Measurements from ENCODE around the gene URI1. TPM values are rescaled to one million over a fixed set of nuclear protein-coding genes. Genes with fewer than 3 reads are reported as not detected.
"Not testable (repeated sequence)": the region's sequence is repeated elsewhere in the genome, so short reads cannot be mapped to it uniquely, and the experiment has no call there.

The URI1 gene
- total RNA-seq, 1 donor from 2014 or later = 63.2 TPM

DNA sequence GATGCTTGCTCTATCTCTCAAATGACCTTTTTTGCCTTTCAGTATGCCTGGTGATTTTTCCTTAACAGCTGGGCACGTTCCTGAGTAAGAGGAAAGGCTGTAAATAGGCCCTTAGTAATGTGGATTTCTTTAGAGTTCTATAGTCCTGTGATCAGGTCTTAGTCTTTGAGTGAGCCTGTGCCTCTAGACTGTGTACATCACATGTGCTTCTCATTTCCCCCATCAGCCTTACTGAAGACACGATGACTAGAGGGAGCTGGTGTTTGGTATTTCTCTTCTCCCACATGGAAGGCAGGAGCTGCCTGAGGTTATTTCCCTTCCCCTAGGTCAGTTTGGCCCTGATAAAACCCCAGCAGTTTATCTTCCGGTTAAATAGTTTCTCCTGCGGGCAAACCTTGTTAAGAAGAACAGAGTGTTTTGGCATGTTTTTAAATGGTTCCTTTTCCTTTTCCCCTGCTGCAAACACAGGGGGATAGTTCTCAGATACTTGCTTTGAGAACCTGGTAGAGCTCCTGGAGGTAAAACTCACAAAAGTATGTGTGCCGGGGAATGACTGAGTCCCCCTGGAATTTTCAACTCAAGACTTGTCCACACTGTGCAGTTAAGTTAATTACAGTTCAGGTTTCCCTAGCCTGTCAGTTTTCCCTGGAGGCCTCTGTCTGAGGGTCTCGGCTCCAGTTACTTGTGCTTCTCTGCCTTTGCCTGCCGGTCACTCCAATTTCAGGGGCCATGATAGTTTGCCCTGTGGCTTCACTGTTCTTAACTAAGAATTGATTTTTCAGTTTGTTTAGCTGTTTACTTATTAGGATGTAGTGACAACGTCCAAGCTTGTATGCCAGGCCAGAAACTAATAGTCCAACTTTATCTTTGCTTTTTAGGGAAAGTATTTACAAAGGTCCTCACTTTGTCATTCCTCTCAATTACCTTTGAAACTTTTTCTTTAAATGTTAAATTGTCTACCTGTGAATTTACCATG, 94.4 kb downstream of the URI1 start:
- TF ChIP-seq, protein P1, sequence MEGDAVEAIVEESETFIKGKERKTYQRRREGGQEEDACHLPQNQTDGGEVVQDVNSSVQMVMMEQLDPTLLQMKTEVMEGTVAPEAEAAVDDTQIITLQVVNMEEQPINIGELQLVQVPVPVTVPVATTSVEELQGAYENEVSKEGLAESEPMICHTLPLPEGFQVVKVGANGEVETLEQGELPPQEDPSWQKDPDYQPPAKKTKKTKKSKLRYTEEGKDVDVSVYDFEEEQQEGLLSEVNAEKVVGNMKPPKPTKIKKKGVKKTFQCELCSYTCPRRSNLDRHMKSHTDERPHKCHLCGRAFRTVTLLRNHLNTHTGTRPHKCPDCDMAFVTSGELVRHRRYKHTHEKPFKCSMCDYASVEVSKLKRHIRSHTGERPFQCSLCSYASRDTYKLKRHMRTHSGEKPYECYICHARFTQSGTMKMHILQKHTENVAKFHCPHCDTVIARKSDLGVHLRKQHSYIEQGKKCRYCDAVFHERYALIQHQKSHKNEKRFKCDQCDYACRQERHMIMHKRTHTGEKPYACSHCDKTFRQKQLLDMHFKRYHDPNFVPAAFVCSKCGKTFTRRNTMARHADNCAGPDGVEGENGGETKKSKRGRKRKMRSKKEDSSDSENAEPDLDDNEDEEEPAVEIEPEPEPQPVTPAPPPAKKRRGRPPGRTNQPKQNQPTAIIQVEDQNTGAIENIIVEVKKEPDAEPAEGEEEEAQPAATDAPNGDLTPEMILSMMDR (conservative IDR thresholded peaks at IDR 0.05) = no peak
- H3K27me3 Mint-ChIP-seq = no peaks in the 10 kb centered on the region
- peak overlapping the region; percentile 9 for H3K4me3 Mint-ChIP-seq
- peaks cover 67% of the 10 kb centered on the region for H3K36me3 Mint-ChIP-seq
- peaks cover 35% of the 10 kb centered on the region for H3K9me3 Mint-ChIP-seq
- H3K27ac Mint-ChIP-seq = peak overlapping the region; percentile 7
- peaks cover 16% of the 10 kb centered on the region for H3K4me1 Mint-ChIP-seq (ENCODE audit: unreplicated experiment)
- DNase-seq (ENCODE audit: extremely low spot score, unreplicated experiment) = no peak

- peaks cover 16% of the 10 kb centered on the region for H3K4me1 Mint-ChIP-seq (ENCODE audit: unreplicated experiment)
- no peak overlapping the region for H3K4me3 Mint-ChIP-seq
- H3K36me3 Mint-ChIP-seq = peaks cover 62% of the 10 kb centered on the region
- no peak for DNase-seq (ENCODE audit: extremely low spot score, unreplicated experiment)
- no peak overlapping the region for H3K27ac Mint-ChIP-seq
- TF ChIP-seq, protein P1 (conservative IDR thresholded peaks at IDR 0.05) = no peak
- H3K27me3 Mint-ChIP-seq = no peaks in the 10 kb centered on the region
- peaks cover 35% of the 10 kb centered on the region for H3K9me3 Mint-ChIP-seq
These were observed 95.8 kb downstream of the URI1 start for GRCh38 chr19:30037835-30038234.

- peaks cover 31% of the 10 kb centered on the region for H3K36me3 Mint-ChIP-seq
- H3K9me3 Mint-ChIP-seq = peaks cover 17% of the 10 kb centered on the region
- DNase-seq (ENCODE audit: extremely low spot score, unreplicated experiment) = not testable (repeated sequence)
These were observed 99.9 kb downstream of the URI1 start for GRCh38 chr19:30041931-30042330.

GRCh38 chr19:30043008-30043407, 101.0 kb downstream of the URI1 start:
- H3K9me3 Mint-ChIP-seq; DNase-seq (ENCODE audit: extremely low spot score, unreplicated experiment); H3K27ac Mint-ChIP-seq; H3K27me3 Mint-ChIP-seq; H3K4me3 Mint-ChIP-seq: not testable (repeated sequence)
- H3K36me3 Mint-ChIP-seq = peaks cover 20% of the 10 kb centered on the region
- peaks cover 16% of the 10 kb centered on the region for H3K4me1 Mint-ChIP-seq (ENCODE audit: unreplicated experiment)

More at GRCh38 chr19:30041931-30042330, 99.9 kb downstream of the URI1 start:
- not testable (repeated sequence) for H3K4me3 Mint-ChIP-seq; H3K4me1 Mint-ChIP-seq (ENCODE audit: unreplicated experiment); H3K27ac Mint-ChIP-seq; H3K27me3 Mint-ChIP-seq

GRCh38 chr19:30044273-30045248, 102.5 kb downstream of the URI1 start:
- Mint-ChIP-seq H3K4me1 (ENCODE audit: unreplicated experiment) (peaks cover 26% of the 10 kb centered on the region), H3K27me3 (no peaks in the 10 kb centered on the region), H3K4me3 (no peak overlapping the region), H3K27ac (no peak overlapping the region), H3K9me3 (peaks cover 6% of the 10 kb centered on the region), H3K36me3 (peaks cover 13% of the 10 kb centered on the region)
- TF ChIP-seq, protein P1 (conservative IDR thresholded peaks at IDR 0.05) = no peak
- DNase-seq (ENCODE audit: extremely low spot score, unreplicated experiment) = no peak

- H3K4me3 Mint-ChIP-seq = no peak overlapping the region
- H3K9me3 Mint-ChIP-seq = no peaks in the 10 kb centered on the region
- peaks cover 29% of the 10 kb centered on the region for H3K4me1 Mint-ChIP-seq (ENCODE audit: unreplicated experiment)
- DNase-seq (ENCODE audit: extremely low spot score, unreplicated experiment) = no peak
- TF ChIP-seq, protein P1 (conservative IDR thresholded peaks at IDR 0.05) = peak; percentile 73
- H3K36me3 Mint-ChIP-seq = peaks cover 3% of the 10 kb centered on the region
- no peak overlapping the region for H3K27ac Mint-ChIP-seq
- peaks cover 3% of the 10 kb centered on the region for H3K27me3 Mint-ChIP-seq
These were observed 104.5 kb downstream of the URI1 start for GRCh38 chr19:30046522-30046921.

Measured in type B pancreatic cell (in vitro differentiated cells).